Ramos (cell line): ENCODE measurements around the gene AFAP1.

Experiments used
- in situ Hi-C: fragments of 300-500 bp; cut with MboI; formaldehyde crosslinking; loops from one replicate; pipeline ENCODE4 v1.14.3; 2022; ENCODE audit warnings: low sequenced_read_pairs; ENCODE audit not compliant: unreplicated experiment

AFAP1 gene

DNA sequence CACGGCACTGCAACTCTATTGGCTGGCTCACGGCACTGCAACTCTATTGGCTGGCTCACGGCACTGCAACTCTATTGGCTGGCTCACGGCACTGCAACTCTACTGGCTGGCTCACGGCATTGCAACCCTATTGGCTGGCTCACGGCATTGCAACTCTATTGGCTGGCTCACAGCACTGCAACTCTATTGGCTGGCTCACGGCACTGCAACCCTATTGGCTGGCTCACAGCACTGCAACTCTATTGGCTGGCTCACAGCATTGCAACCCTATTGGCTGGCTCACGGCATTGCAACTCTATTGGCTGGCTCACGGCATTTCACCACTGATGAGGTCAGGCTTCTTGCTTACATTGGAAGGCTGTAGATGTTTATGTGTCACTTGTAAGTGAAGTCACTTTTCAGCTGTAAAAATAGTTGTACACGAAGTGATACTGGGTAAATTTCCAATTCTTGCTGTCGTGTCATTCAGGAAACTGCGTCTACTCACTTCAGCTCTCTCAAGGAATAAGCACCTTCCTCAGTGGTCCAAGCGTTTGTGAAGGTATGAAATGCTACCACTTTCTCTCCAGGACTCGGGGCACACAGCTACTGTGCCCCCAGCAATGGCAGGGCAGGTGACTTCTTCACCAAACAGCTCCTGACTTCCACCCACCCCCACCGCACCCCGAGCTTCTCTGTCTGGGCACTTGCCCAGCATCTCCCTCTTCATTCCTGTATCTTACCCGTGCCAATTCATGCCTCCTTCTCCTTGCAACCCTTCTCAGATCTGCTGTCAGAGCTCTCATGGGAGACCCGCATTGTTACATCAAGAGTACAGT is 141.3 kb downstream of the AFAP1 start:
- in situ Hi-C loops = no loop called here

DNA sequence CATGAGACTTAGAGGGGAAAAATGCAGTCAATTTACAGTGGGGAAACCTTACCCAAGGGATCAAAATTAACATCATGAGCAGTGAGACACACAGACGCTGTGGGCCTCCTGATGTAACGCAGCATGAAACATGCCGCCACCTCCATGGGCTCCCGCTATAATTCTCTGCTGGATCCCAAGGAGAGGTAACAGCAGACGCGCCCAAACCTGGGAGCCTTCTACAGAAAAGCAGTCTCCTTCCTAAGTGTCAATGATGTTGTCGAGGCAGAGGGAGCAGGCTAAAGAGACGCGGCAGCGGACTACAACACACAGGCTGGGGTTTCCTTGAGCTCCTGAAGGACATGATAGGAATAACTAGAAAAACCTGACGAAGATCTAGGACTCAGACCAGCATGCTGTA is 142.3 kb downstream of the AFAP1 start:
- in situ Hi-C loops = no loop called here

DNA sequence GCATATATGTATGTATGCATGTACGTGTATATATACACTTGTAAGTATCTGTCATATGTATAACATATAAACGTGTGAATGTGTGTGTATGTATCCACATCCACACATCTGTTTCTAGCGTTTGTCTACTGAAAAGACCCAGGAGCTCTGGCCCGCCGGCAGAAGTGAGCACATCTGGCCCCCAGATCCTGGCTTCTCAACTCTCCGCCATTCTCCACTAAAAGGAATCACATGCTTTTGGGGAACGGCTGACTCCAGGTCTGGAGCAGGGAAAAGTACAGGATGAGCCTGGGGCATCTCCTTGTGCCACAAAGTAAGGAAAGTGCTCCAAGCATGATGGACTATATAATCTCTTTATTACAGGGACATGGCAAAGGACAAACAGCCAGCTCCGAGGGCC is 143.7 kb downstream of the AFAP1 start:
- in situ Hi-C loops = no loop called here

DNA sequence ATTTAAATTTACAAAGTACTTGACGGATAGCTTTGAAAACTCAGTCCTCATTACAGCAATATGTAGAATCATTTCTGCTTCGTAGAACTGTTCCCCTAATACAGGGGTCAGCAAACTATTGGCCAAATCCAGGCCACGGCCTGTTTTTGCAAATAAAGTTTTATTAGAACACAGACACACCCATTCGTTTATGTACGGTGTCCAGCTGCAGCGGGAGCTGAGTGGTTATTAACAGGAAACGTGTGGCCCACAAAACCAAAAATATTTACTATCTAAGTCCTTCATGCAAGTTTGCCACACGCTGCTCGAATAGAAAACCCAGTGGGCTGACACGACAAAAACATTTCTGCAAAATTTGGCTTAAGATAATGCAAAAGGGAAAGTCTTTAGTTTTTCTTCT is 146.5 kb downstream of the AFAP1 start:
- in situ Hi-C loops = no loop called here

DNA sequence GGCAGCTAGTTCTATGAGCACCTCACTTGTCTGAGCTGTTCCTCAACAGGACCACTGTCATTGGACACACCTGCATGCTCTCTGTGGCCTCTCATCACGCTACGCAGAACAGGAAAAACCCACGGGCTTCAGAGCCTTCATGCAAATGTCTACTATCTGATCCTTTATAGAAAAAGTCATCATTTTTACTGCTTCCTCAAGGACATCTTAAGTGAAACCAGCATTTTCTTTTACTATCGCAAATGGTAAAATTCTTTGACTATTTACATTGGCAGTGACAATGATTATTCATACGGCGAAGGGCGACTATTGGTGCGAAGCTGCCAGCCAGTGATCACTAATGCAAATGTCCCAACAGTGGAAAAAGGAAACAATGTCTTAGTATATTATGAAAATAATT is 147.0 kb downstream of the AFAP1 start:
- in situ Hi-C loops = no loop called here

DNA sequence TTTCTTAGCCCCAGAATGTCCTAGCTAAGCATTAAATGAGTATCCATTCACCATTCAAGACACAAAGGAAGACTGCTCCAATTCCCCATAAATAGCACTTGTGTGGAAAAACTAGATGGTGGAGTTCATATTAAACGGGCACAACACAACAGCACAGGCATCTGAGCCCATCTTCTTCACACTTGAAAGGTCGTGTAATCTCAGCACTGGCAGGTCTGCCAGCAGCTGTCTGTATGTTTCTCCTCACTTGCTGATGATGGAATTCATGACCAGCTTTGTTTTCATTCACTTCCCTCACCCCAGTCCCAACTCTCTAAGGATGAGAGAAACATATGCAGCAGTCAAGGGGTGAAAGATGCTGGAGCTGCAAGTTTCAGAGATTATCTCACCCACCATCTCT is 148.7 kb downstream of the AFAP1 start:
- in situ Hi-C loops = no loop called here

DNA sequence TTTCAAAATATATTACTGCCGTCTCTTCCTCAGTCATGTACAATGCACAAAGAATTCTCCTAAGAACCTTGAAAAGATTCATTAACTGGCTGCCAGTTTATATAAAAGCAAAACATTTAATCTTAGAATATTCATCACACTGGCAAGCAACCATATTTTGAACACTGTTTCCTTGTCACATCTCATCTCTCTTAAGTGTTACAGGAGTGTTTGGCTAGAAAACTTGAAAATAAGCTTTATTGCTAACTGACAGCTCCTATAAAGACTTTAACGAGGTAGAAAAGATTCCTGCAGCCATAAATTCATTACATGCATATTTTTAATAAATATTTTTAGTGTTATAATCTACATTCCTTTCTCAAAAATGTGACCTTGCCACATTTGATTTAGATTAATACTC is 149.6 kb downstream of the AFAP1 start:
- in situ Hi-C loops = no loop called here

DNA sequence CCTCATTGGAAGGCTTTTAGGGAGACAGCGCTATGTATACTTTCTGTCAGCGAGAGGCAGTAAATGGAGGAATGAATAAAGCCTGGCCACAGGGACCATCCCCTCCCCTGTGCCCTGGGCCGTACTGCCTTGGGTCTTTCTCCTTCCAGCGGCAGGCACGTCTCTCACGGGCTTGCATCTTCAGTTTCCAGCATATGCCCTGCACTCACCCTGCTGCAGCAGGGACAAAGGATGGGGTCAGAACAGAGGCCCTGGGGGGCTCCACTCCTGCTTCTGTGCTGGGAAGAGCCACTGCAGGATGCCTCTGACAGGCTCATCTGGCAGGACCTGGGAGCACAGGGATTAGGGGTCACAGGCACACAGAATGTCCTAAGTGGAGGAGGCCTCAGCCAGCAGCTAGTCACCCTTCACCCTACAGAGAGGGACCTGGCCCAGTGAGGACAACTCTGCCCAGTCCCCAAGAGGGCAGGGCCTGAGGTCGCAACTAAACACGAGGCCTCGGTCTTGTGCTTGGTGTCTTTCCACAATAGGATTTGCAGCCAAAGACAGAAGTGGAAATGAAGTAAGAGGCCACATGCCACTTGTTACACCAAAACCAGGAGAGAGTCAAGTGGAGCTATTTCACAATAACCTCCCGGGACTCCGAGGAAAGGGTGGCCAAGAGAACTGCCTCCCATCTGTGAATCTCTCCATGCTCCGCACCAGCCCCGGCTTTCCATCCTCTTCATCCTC is 150.8 kb downstream of the AFAP1 start:
- in situ Hi-C loops = no loop called here

DNA sequence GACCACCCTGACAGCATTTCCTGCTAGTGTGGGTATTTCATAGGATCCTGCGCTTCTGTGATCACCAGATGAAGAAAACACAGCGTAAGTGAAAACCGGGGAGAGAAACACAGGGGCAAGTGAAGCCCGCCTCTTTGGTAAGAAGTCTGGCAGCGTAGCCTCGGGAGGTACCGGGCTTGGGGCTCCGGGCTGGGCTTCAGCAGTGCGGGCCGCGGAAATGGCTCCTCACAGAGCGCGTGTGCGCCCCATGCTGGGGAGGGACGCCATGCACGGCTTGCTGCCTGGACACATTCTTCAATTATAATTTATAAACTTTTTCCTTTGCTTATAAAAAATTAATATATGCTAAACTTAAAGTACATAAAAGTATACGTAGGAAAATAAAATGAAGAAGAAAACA is 151.5 kb downstream of the AFAP1 start:
- in situ Hi-C loops = no loop called here

DNA sequence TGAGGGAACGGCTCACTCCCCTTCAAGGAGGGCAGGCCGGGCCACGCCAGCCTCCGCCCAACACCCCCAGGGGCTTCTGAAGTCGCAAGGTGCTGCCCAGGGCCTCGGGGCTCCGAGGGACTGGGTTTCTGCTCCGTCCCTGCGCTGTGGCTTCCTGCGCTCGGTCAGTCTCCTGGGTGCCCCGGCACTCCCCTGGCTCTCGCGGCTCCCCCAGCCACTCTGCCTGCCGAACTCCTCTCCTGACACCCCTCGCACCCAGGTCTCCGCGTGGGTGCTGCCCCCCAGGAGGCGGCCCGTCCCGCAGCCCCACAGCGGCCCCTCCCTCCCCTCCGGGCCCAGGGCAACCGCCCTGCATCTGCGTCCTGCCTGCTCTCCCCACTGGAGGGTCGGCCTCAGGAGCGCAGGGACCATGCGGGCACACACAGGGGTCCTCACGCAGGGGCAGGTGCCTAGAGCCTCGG is 151.9 kb downstream of the AFAP1 start:
- in situ Hi-C loops = no loop called here

DNA sequence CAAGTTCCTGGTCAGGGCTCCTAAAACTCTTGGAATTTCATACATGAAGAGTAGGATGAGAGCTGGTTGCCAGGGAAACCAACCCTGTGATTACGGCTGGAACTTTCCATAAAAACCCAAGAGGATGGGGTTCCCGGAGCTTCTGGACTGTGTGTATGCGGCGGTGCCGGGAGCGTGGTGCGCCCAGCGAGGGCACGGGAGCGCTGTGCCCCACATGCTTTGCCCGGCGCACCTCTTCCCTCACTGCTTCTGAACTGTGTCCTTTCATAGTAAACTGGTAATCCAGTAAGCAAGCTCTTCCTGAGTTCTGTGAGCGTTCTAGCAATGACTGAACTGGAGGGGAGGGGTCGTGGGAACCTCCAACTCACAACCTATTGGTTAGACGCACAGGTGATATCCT is 152.6 kb downstream of the AFAP1 start:
- in situ Hi-C loops = no loop called here

DNA sequence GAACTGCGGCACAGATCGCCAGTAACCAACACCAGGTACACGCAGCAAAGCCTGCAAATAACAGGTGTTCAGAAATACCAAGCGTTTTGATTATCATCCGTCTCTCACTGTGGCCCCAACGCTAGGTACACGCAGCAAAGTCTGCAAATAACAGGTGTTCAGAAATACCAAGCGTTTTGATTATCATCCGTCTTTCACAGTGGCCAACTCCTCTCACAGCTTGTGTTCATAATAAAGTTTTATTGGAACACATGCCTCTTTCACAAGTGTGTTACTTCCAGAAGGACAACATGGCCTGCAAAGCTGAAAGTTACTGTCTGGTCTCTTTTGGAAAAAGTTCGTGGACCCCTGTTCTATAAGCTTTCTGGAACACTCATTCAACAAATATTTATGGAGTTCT is 153.1 kb downstream of the AFAP1 start:
- in situ Hi-C loops = no loop called here

DNA sequence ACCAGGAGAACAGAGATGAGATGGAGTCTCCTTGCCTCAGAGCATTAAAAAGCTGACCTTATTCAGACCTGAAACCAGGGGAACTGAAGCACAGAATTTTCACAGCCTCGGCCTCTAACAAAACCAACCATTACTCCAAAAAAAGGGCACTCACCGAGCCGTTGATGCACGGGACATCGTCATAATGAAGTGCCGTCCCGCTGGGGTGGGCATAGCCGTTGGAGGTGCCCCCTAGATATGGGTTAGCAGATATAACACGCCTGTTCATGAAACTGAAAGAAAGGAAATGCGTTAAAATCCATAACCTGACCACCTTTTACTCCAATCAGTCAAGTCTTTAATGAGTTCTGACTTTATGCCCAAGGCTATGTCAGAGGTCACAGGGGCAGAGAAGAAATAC is 153.6 kb downstream of the AFAP1 start:
- in situ Hi-C loops = no loop called here

DNA sequence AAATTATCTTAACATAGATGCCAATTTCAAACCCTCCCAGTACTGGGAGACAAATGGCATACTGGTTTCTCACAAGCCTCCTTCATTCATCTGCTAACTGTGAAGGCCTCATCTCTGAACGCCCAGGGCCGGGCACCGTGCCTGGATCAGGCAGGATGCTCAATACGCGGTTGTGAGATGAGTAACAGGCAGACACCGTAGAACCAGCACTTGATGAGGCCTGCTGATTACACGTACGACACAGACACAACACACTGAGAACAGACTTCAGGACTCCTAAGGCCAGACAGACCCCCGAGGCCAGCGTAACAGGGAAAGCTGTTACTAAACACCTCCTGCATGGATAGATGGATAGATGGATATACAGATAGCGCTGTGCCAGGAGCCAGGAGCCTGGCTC is 154.6 kb downstream of the AFAP1 start:
- in situ Hi-C loops = no loop called here

DNA sequence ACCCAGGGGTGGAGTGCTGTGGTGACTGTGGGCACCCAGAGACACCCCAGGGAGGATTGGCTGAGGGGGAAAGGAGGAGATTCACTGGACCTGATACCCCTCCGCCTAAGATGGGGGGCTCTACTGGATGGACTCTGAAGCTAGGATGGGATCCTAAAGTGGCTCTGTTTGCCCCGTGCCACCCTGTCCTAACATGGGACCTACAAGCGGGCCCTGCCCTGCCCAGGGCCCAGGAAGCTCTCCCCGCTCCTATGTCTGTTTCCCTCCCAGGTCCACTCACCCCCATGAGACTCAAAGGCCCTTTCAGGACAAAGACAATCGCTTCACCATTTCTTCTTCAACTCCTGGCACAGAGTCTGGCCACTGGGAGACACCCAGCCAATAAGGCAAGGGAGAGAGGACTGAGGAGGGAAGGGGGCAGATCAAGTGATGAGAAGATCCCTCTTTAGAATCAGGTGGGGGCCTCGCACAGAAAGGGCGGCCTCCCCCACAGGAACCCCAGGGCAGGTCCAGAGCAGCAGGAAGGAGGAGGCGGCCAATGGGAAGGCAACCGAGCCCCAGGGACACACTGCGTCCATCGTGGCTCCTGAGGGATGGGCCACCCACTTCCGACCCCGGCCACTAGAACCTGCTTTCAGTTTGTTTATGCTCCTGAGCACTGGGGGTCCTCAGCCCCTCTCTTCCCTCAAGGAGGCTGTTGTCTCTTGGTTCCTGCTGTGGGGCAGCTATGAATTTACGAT is 155.4 kb downstream of the AFAP1 start:
- in situ Hi-C loops = no loop called here

DNA sequence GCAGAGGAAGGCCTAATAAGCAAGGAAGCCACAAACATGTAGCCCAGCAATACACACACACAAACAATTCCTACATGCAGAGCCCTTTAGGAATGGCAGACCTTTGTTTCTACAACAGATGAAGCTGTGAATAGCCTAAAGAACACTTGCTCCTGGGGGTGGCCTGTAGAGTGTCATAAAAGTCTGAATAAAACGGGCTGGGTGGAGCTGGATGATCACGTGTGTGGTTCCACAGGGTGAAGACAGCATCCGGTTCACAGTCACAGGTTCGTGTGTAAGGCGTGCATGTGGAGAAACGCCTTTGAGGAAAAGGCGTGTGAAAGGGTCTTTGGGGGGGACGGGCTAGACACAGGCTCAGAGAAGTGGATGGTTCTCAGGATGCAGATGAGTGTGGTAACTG is 156.1 kb downstream of the AFAP1 start:
- in situ Hi-C loops = no loop called here

DNA sequence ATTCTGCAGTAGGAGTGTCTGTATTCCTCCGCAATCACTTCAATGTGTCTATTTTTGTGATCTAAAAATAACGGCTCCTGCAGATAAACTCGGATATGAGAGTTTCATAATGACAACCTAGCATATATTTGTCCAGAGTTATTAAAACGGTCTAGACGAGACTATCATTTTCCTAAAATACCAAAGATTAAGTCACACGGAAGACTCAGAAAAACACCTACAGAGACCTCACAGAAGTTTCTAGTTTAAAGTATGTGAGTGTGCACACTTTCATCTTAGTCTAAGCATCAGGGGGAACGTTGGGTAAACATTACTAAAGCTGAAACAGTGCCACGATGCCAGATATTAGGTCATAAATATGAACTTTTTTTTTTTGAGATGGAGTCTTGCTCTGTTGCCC is 156.9 kb downstream of the AFAP1 start:
- in situ Hi-C loops = no loop called here

DNA sequence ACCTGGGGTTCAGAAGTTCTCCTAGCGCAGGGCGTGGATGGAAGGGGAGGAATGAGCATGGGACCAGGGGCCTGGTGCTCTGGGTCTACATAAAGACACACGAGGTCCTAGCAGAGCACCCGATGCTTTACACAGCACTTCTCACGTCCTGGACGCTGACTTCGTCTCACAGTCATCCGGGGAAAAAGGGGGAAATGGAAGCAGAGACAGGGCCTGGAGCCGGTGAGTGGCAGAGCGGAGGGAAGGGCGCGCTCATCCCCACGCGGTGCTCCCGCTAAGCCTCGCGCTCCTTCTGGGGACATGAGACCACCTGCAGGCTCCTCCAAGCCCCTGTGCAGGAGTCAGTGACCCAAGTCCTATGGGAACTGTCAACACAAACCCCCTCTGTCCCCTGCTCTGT is 157.7 kb downstream of the AFAP1 start:
- in situ Hi-C loops = no loop called here

DNA sequence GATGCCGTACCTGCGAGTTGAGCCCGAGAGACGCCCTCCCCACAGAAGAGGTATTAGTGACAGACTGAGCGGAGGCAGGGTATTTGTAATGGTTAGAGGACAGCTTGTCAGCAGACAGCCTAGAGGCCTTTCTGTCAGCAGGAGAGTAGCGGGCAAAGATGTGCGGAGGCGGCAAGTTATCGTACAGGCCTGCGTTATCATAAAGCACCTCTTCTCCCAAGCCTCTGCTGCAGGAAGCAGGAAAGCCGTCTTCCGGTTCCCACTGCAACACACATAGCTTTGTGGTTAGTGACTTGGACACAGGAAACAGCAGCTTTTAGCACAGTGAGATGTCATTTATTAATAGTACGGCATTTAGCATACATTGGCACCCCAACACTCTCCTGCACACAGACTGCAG is 158.3 kb downstream of the AFAP1 start:
- in situ Hi-C loops = no loop called here

DNA sequence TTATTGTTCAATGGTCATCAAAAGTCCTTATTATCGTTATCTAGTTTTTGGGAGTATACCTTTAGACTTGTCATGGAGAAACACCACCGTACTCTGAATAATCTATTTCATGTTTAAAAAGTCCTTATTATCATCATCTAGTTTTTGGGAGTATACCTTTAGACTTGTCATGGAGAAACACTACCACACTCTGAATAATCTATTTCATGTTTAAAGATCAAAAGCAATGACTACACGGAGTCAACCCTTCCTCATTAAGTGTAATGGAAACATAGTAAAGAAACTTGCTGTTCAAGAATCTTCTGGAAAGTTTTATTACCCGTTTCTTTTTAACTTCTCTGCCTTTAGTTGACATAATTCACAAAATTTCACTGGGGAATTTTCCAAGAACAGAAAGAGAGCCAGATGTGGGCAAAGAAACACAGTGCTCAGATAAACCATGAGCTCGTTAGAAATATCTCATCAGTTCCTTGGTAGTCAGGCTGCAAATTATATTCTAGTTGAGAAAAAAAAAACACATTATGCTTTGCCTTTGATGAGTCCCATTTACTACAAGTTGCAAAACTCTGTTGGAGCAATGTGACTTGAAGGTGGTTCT is 158.8 kb downstream of the AFAP1 start:
- in situ Hi-C loops = no loop called here

DNA sequence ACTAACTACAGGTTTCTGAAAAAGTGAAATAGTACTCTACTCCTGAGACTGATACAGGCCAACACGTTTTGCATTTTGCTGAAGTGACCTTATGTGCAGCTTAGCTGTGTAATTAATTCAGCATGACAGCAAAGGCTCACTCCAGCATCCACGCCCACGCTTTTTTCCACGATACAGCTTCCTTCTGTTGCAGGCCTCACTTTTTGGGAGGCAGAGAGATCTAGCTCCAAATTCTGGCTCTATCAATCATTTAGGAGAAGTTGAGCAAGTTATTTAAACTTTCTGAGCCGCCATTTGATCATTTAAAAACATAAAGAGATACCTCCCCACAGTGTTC is 160.3 kb downstream of the AFAP1 start:
- in situ Hi-C loops = no loop called here
